CD8-positive, alpha-beta memory T cell (primary cell): ENCODE results near the gene VEGFA. TPM values are rescaled to one million over a fixed set of nuclear protein-coding genes. Genes with fewer than 3 reads are reported as not detected.

Experiments
- CTCF ChIA-PET: fragments of 350-600 bp; sonication (Branson Sonifier 250); formaldehyde crosslinking; loops from one replicate; lab custom pipeline; 2021; ENCODE audit warnings: antibody characterized with exemption; lab: Charles Lee
- POLR2A ChIA-PET: fragments of 350-600 bp; sonication (Branson Sonifier 250); formaldehyde crosslinking; loops from one replicate; lab custom pipeline; 2021; ENCODE audit warnings: antibody characterized with exemption; lab: Charles Lee
- DNase-seq, 5 donors: peaks; one replicate each; pipeline versions ENCODE4 v3.0.0 to v3.0.0-alpha.2; 2020 to 2022; ENCODE audit warnings: mixed read lengths in 1 of 5
- H3K27ac ChIP-seq: one replicate; pipeline ENCODE4 v1.7.0; 2013; ENCODE audit warnings: low read depth, mild to moderate bottlenecking, low read length, moderate library complexity
- H3K27me3 ChIP-seq: 2 replicates; pipeline ENCODE4 v1.7.0; 2013; ENCODE audit warnings: low read length, mild to moderate bottlenecking; ENCODE audit not compliant: insufficient read depth, poor library complexity, severe bottlenecking
- H3K36me3 ChIP-seq: 2 replicates; pipeline ENCODE4 v1.7.0; 2013; ENCODE audit warnings: mild to moderate bottlenecking, low read length, moderate library complexity; ENCODE audit not compliant: insufficient read depth
- H3K4me1 ChIP-seq: 2 replicates; pipeline ENCODE4 v1.7.0; 2013; ENCODE audit warnings: mild to moderate bottlenecking, low read length, moderate library complexity; ENCODE audit not compliant: insufficient read depth
- H3K4me3 ChIP-seq: 2 replicates; pipeline ENCODE4 v1.7.0; 2013; ENCODE audit warnings: mild to moderate bottlenecking, low read length
- H3K9me3 ChIP-seq: 2 replicates; pipeline ENCODE4 v1.7.0; 2013; ENCODE audit warnings: mild to moderate bottlenecking, low read length
- H3K27ac Mint-ChIP-seq, 8 donors: one replicate each; pipeline ENCODE4 v1.8.0; 2020 to 2021; ENCODE audit warnings: mixed read lengths in 8 of 8, mild to moderate bottlenecking in 6 of 8, inconsistent platforms in 3 of 8, moderate library complexity in 3 of 8
- H3K27me3 Mint-ChIP-seq, 2 donors: one replicate each; pipeline ENCODE4 v1.8.0; 2020 to 2021; ENCODE audit warnings: mixed read lengths in 2 of 2, mild to moderate bottlenecking in 1 of 2, moderate library complexity in 1 of 2
- H3K36me3 Mint-ChIP-seq, 3 donors: one replicate each; pipeline ENCODE4 v1.8.0; 2020 to 2021; ENCODE audit warnings: mixed read lengths in 3 of 3, inconsistent platforms in 1 of 3, mild to moderate bottlenecking in 1 of 3
- H3K4me1 Mint-ChIP-seq, 3 donors: one replicate each; pipeline ENCODE4 v1.8.0; 2020 to 2021; ENCODE audit warnings: mixed read lengths in 3 of 3, inconsistent platforms in 1 of 3, mild to moderate bottlenecking in 1 of 3
- H3K4me3 Mint-ChIP-seq, 7 donors: one replicate each; pipeline ENCODE4 v1.8.0; 2020 to 2021; ENCODE audit warnings: mixed read lengths in 7 of 7, mild to moderate bottlenecking in 6 of 7, moderate library complexity in 4 of 7, inconsistent platforms in 2 of 7
- H3K9me3 Mint-ChIP-seq, 5 donors: one replicate each; pipeline ENCODE4 v1.8.0; 2020 to 2022; ENCODE audit warnings: mixed read lengths in 5 of 5, mild to moderate bottlenecking in 3 of 5, moderate library complexity in 2 of 5, inconsistent platforms in 1 of 5
- polyA plus RNA-seq: library from polyadenylated mRNA; unstranded; fragments of 300-500 nt; fragmentation: Illumina TruSeq; gene quantifications from one replicate; pipeline ENCODE4 v1.2.3, GENCODE V29; 2021
- total RNA-seq, 2 experiments: library from RNA; stranded (reverse); gene quantifications; one replicate each; pipeline ENCODE4 v1.2.3, GENCODE V29; 2021

VEGFA gene
- total RNA-seq (10 to 100 TPM; 16.4 to 17.5 TPM), polyA plus RNA-seq (not detected)

- Histone ChIP-seq H3K36me3 (no peaks in the 10 kb centered on the region), H3K4me3 (peak within 1 kb of the TSS; percentile 71), H3K4me1 (peaks cover 5% of the 10 kb centered on the region), H3K9me3 (no peaks in the 10 kb centered on the region), H3K27me3 (peaks cover 25% of the 10 kb centered on the region), H3K27ac (peak within 1 kb of the TSS; percentile 92)
- H3K36me3 Mint-ChIP-seq: peaks cover 0 to 2% (median 0%) of the 10 kb centered on the region in 3 donors
- peak within 1 kb of the TSS; percentile 83 to 95 (median 91) for H3K4me3 Mint-ChIP-seq
- H3K9me3 Mint-ChIP-seq: no peaks in the 10 kb centered on the region
- CTCF ChIA-PET: interaction anchor here (0.7 to 4.5 kb wide), 34 partner anchors 8 to 333 kb away, joined by 3 to 72 read pairs (median 5); no protein-coding TSS in a partner anchor
- H3K27me3 Mint-ChIP-seq: peaks cover 20 to 30% of the 10 kb centered on the region in 2 donors
- POLR2A ChIA-PET: interaction anchor here (1.5 to 2.5 kb wide), 2 partner anchors 45 to 305 kb away, joined by 4 to 11 read pairs; no protein-coding TSS in a partner anchor
- peak; percentile 80 to 89 (median 84) for DNase-seq
- peaks cover 13 to 24% (median 15%) of the 10 kb centered on the region in 3 donors for H3K4me1 Mint-ChIP-seq
- H3K27ac Mint-ChIP-seq: peak within 1 kb of the TSS; percentile 26 to 93 (median 84)
These were observed at the start of gene VEGFA for GRCh38 chr6:43769526-43770371. TSS of gene VEGFA (plus strand) at chr6:43770211.

- Mint-ChIP-seq H3K27ac (peak overlapping the region in 1 of 8 donors; percentile 63), H3K4me3 (peak overlapping the region in 1 of 7 donors; percentile 42), H3K36me3 (no peaks in the 10 kb centered on the region), H3K27me3 (peaks cover 12 to 15% of the 10 kb centered on the region in 2 donors), H3K9me3 (no peaks in the 10 kb centered on the region), H3K4me1 (peaks cover 23 to 25% (median 24%) of the 10 kb centered on the region in 3 donors)
- H3K4me3 ChIP-seq: no peak overlapping the region
- peaks cover 26% of the 10 kb centered on the region for H3K4me1 ChIP-seq
- CTCF ChIA-PET: interaction anchor here (0.9 to 1.8 kb wide), 5 partner anchors 48 to 360 kb away, joined by 3 to 7 read pairs (median 5); no protein-coding TSS in a partner anchor
- H3K27ac ChIP-seq: no peak overlapping the region
- POLR2A ChIA-PET: no interaction called here
- no peaks in the 10 kb centered on the region for H3K9me3 ChIP-seq
- H3K27me3 ChIP-seq: no peaks in the 10 kb centered on the region
- H3K36me3 ChIP-seq: no peaks in the 10 kb centered on the region
- DNase-seq: no peak
These were observed 49.0 kb upstream of the VEGFA start for GRCh38 chr6:43720999-43721398.

GRCh38 chr6:43722920-43723545 lies 47.0 kb upstream of the VEGFA start:
- no peaks in the 10 kb centered on the region for H3K9me3 Mint-ChIP-seq
- H3K27me3 Mint-ChIP-seq: peaks cover 6 to 9% of the 10 kb centered on the region in 2 donors
- POLR2A ChIA-PET: no interaction called here

GRCh38 chr6:43723737-43724295 lies 46.2 kb upstream of the VEGFA start:
- Mint-ChIP-seq H3K27me3 (peaks cover 1 to 3% of the 10 kb centered on the region in 2 donors), H3K4me1 (peaks cover 23 to 33% (median 28%) of the 10 kb centered on the region in 3 donors), H3K36me3 (no peaks in the 10 kb centered on the region), H3K27ac (peak overlapping the region in 5 of 8 donors; percentile 0 to 93 (median 80)), H3K4me3 (peak overlapping the region in 2 of 7 donors; percentile 12 to 16), H3K9me3 (no peaks in the 10 kb centered on the region)
- Histone ChIP-seq H3K4me3 (no peak overlapping the region), H3K27ac (no peak overlapping the region), H3K36me3 (no peaks in the 10 kb centered on the region), H3K4me1 (peaks cover 26% of the 10 kb centered on the region), H3K9me3 (no peaks in the 10 kb centered on the region), H3K27me3 (no peaks in the 10 kb centered on the region)
- ChIA-PET POLR2A (interaction anchor here (0.6 to 1.3 kb wide), 3 partner anchors 47 to 356 kb away, joined by 3 to 4 read pairs (median 3); no protein-coding TSS in a partner anchor), CTCF (interaction anchor here (1.0 to 2.6 kb wide), 8 partner anchors 16 to 362 kb away, joined by 3 to 32 read pairs (median 8); partner anchors contain the start of gene VEGFA)
- peak; percentile 31 to 76 (median 61) for DNase-seq

More at GRCh38 chr6:43722920-43723545, 47.0 kb upstream of the VEGFA start:
- no peak for DNase-seq
- Histone ChIP-seq H3K27me3 (no peaks in the 10 kb centered on the region), H3K9me3 (no peaks in the 10 kb centered on the region), H3K36me3 (no peaks in the 10 kb centered on the region), H3K4me1 (peaks cover 26% of the 10 kb centered on the region), H3K4me3 (no peak overlapping the region), H3K27ac (no peak overlapping the region)
- H3K36me3 Mint-ChIP-seq: no peaks in the 10 kb centered on the region
- no peak overlapping the region for H3K4me3 Mint-ChIP-seq
- CTCF ChIA-PET: interaction anchor here (1.0 to 2.6 kb wide), 8 partner anchors 17 to 363 kb away, joined by 3 to 32 read pairs (median 8); partner anchors contain the start of gene VEGFA
- peaks cover 23 to 33% (median 28%) of the 10 kb centered on the region in 3 donors for H3K4me1 Mint-ChIP-seq
- H3K27ac Mint-ChIP-seq: peak overlapping the region in 4 of 8 donors; percentile 11 to 88 (median 68)

GRCh38 chr6:43724354-43724753 lies 45.7 kb upstream of the VEGFA start:
- Mint-ChIP-seq H3K27me3 (peaks cover 1 to 3% of the 10 kb centered on the region in 2 donors), H3K36me3 (no peaks in the 10 kb centered on the region), H3K9me3 (peaks cover 0 to 2% (median 0%) of the 10 kb centered on the region in 5 donors), H3K4me1 (peaks cover 23 to 33% (median 28%) of the 10 kb centered on the region in 3 donors), H3K4me3 (peak overlapping the region in 4 of 7 donors; percentile 47 to 64 (median 50)), H3K27ac (peak overlapping the region; percentile 51 to 94 (median 87))
- Histone ChIP-seq H3K36me3 (no peaks in the 10 kb centered on the region), H3K4me3 (peak overlapping the region; percentile 24), H3K9me3 (no peaks in the 10 kb centered on the region), H3K27ac (peak overlapping the region; percentile 43), H3K27me3 (no peaks in the 10 kb centered on the region), H3K4me1 (peaks cover 26% of the 10 kb centered on the region)
- CTCF ChIA-PET: interaction anchor here (0.6 to 2.6 kb wide), 8 partner anchors 15 to 436 kb away, joined by 3 to 32 read pairs (median 8); partner anchors contain the start of gene VEGFA
- DNase-seq: peak in 1 of 5 donors; percentile 8
- POLR2A ChIA-PET: interaction anchor here (0.6 to 1.3 kb wide), 5 partner anchors 45 to 356 kb away, joined by 3 to 6 read pairs (median 4); no protein-coding TSS in a partner anchor

- peak; percentile 37 to 86 (median 83) for DNase-seq
These were observed 44.9 kb upstream of the VEGFA start for GRCh38 chr6:43724914-43725642.

More at GRCh38 chr6:43724914-43725642, 44.9 kb upstream of the VEGFA start:
- POLR2A ChIA-PET: interaction anchor here (0.6 to 1.3 kb wide), 4 partner anchors 44 to 355 kb away, joined by 3 to 6 read pairs (median 4); no protein-coding TSS in a partner anchor
- peak overlapping the region; percentile 24 for H3K4me3 ChIP-seq
- peaks cover 0 to 7% (median 2%) of the 10 kb centered on the region in 5 donors for H3K9me3 Mint-ChIP-seq
- CTCF ChIA-PET: interaction anchor here (0.6 to 2.6 kb wide), 7 partner anchors 15 to 436 kb away, joined by 3 to 32 read pairs (median 8); partner anchors contain the start of gene VEGFA
- H3K27me3 ChIP-seq: no peaks in the 10 kb centered on the region
- no peaks in the 10 kb centered on the region for H3K9me3 ChIP-seq
- no peaks in the 10 kb centered on the region for H3K36me3 Mint-ChIP-seq
- H3K27me3 Mint-ChIP-seq: no peaks in the 10 kb centered on the region
- peak overlapping the region; percentile 68 to 94 (median 90) for H3K27ac Mint-ChIP-seq
- no peaks in the 10 kb centered on the region for H3K36me3 ChIP-seq
- H3K27ac ChIP-seq: peak overlapping the region; percentile 43
- peak overlapping the region; percentile 47 to 80 (median 63) for H3K4me3 Mint-ChIP-seq
- H3K4me1 ChIP-seq: peaks cover 26% of the 10 kb centered on the region
- H3K4me1 Mint-ChIP-seq: peaks cover 23 to 33% (median 28%) of the 10 kb centered on the region in 3 donors
